ENCODE measurements around the gene VPS18.

Gene VPS18

GRCh38 chr15:40951764-40952163 lies 57.5 kb downstream of the VPS18 start:
- H3K9me3 Mint-ChIP-seq, result no peaks in the 10 kb centered on the region
- peaks cover 29% of the 10 kb centered on the region for H3K4me1 Mint-ChIP-seq
- no peaks in the 10 kb centered on the region for H3K36me3 Mint-ChIP-seq (ENCODE audit: low read depth)
- H3K27me3 Mint-ChIP-seq (ENCODE audit: low read depth, poor library complexity), result peaks cover 38% of the 10 kb centered on the region
- DNase-seq, result no peak
- peak overlapping the region; percentile 70 for H3K4me3 Mint-ChIP-seq
- H3K27ac Mint-ChIP-seq, result no peak overlapping the region
- TF ChIP-seq, protein P1, sequence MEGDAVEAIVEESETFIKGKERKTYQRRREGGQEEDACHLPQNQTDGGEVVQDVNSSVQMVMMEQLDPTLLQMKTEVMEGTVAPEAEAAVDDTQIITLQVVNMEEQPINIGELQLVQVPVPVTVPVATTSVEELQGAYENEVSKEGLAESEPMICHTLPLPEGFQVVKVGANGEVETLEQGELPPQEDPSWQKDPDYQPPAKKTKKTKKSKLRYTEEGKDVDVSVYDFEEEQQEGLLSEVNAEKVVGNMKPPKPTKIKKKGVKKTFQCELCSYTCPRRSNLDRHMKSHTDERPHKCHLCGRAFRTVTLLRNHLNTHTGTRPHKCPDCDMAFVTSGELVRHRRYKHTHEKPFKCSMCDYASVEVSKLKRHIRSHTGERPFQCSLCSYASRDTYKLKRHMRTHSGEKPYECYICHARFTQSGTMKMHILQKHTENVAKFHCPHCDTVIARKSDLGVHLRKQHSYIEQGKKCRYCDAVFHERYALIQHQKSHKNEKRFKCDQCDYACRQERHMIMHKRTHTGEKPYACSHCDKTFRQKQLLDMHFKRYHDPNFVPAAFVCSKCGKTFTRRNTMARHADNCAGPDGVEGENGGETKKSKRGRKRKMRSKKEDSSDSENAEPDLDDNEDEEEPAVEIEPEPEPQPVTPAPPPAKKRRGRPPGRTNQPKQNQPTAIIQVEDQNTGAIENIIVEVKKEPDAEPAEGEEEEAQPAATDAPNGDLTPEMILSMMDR (IDR thresholded peaks at IDR 0.05), result no peak

- peaks cover 38% of the 10 kb centered on the region for H3K27me3 Mint-ChIP-seq (ENCODE audit: low read depth, poor library complexity)
- DNase-seq, result no peak
Observed at GRCh38 chr15:40952301-40952900, 58.2 kb downstream of the VPS18 start.

DNA sequence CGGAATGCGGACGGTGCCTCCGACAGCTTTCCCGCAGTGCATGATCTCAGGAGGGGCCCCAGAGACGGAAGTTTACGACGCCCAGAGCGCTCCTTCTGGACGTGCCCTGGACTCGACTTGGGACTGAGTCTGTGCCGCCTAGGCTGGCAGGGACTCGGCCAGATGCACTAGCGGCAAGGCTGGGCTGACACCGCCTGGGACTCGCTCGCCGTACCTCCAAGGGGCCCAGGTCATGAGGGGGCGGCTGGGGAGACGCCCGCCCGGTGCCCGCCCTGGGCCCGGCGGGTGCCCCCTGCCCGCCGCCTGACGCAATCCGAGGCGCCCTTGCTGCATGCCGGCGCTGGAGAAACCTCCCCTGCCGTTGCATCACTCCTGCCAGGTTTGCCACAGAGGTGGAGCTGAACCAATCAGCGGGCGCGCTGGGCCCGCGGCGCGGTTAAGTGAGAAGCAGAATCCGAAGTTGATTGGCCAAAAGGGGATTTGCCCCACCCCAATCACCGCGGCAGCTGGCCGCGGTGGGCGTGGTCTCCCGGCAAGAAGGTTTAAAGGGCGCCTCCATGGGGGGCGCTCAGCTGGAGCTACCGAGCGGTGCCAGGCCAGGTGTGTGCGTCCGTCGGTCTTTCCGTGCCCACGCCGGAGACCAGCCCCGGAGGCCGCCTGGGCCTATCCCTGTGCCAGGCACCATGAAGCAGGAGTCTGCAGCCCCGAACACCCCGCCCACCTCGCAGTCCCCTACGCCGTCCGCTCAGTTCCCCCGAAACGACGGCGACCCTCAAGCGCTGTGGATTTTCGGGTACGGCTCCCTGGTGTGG lies 58.9 kb downstream of the VPS18 start, which contains the start of gene CHAC1:
Gene CHAC1 (plus strand): TSS at position 571 of the 812 bp plus-strand sequence. CDS start 113 bp downstream, at position 684.
- H3K27me3 Mint-ChIP-seq (ENCODE audit: low read depth, poor library complexity), result peaks cover 38% of the 10 kb centered on the region
- H3K4me1 Mint-ChIP-seq, result peaks cover 33% of the 10 kb centered on the region
- peak within 1 kb of the TSS; percentile 87 for H3K4me3 Mint-ChIP-seq
- H3K36me3 Mint-ChIP-seq (ENCODE audit: low read depth), result no peaks in the 10 kb centered on the region
- peak; percentile 92 for DNase-seq
- H3K27ac Mint-ChIP-seq, result no peak within 1 kb of the TSS
- H3K9me3 Mint-ChIP-seq, result no peaks in the 10 kb centered on the region
- TF ChIP-seq, protein P1 (IDR thresholded peaks at IDR 0.05), result no peak

More at GRCh38 chr15:40952301-40952900, 58.2 kb downstream of the VPS18 start:
- no peaks in the 10 kb centered on the region for H3K9me3 Mint-ChIP-seq
- peaks cover 29% of the 10 kb centered on the region for H3K4me1 Mint-ChIP-seq
- peak overlapping the region; percentile 87 for H3K4me3 Mint-ChIP-seq
- H3K27ac Mint-ChIP-seq, result no peak overlapping the region
- TF ChIP-seq, protein P1 (IDR thresholded peaks at IDR 0.05), result no peak
- H3K36me3 Mint-ChIP-seq (ENCODE audit: low read depth), result no peaks in the 10 kb centered on the region
